Calu3 (cell line): ENCODE measurements around the gene AP3S2. TPM values are rescaled to one million over a fixed set of nuclear protein-coding genes. Genes with fewer than 3 reads are reported as not detected.
A peak's percentile ranks its signal among the peaks of the same experiment; 100 is the strongest.

ENCODE experiments used
- BruUV-seq: library from RNA; stranded (reverse); fragments of 400-500 nt; replicated peaks from 2 replicates; lab custom pipeline; 2021; lab: Mats Ljungman, UMichigan
- CTCF ChIA-PET: fragments of 300-600 bp; sonication (Branson Sonifier 250); formaldehyde crosslinking; loops from one replicate; lab custom pipeline; 2022; ENCODE audit warnings: antibody characterized with exemption; lab: Charles Lee
- DNase-seq: peaks from one replicate; pipeline ENCODE4 v3.0.0; 2022
- H3K27ac Mint-ChIP-seq: one replicate; pipeline ENCODE4 v1.8.0; 2022; ENCODE audit warnings: mixed read lengths; ENCODE audit not compliant: unreplicated experiment
- H3K27me3 Mint-ChIP-seq: one replicate; pipeline ENCODE4 v1.8.0; 2022; ENCODE audit warnings: mixed read lengths; ENCODE audit not compliant: unreplicated experiment
- H3K36me3 Mint-ChIP-seq: one replicate; pipeline ENCODE4 v1.8.0; 2022; ENCODE audit warnings: mild to moderate bottlenecking, moderate library complexity, mixed read lengths; ENCODE audit not compliant: insufficient read depth, unreplicated experiment
- H3K4me1 Mint-ChIP-seq: one replicate; pipeline ENCODE4 v1.8.0; 2022; ENCODE audit warnings: mild to moderate bottlenecking, low read depth, mixed read lengths; ENCODE audit not compliant: unreplicated experiment
- H3K4me3 Mint-ChIP-seq: one replicate; pipeline ENCODE4 v1.8.0; 2022; ENCODE audit warnings: mild to moderate bottlenecking, low read depth, moderate library complexity, mixed read lengths; ENCODE audit not compliant: unreplicated experiment
- H3K9me3 Mint-ChIP-seq: one replicate; pipeline ENCODE4 v1.8.0; 2022; ENCODE audit warnings: low read depth, mixed read lengths; ENCODE audit not compliant: unreplicated experiment
- intact Hi-C: fragments of 100-400 bp; cut with micrococcal nuclease; formaldehyde crosslinking; loops from one replicate; pipeline ENCODE4 v1.10.0; 2022; ENCODE audit not compliant: unreplicated experiment
- total RNA-seq: library from RNA; stranded (reverse); gene quantifications from 2 replicates; pipeline ENCODE4 v1.2.3, GENCODE V29; 2022
- TF ChIP-seq, protein P1 (sequence below): fragments of 200-600 bp; IDR thresholded peaks from one replicate; pipeline ENCODE4 v1.8.0; 2022; ENCODE audit warnings: antibody characterized with exemption; ENCODE audit not compliant: unreplicated experiment

Gene AP3S2
- total RNA-seq, 1 experiment from 2014 or later, result 46.2 TPM

- intact Hi-C loops, result no loop called here
- TF ChIP-seq, protein P1, sequence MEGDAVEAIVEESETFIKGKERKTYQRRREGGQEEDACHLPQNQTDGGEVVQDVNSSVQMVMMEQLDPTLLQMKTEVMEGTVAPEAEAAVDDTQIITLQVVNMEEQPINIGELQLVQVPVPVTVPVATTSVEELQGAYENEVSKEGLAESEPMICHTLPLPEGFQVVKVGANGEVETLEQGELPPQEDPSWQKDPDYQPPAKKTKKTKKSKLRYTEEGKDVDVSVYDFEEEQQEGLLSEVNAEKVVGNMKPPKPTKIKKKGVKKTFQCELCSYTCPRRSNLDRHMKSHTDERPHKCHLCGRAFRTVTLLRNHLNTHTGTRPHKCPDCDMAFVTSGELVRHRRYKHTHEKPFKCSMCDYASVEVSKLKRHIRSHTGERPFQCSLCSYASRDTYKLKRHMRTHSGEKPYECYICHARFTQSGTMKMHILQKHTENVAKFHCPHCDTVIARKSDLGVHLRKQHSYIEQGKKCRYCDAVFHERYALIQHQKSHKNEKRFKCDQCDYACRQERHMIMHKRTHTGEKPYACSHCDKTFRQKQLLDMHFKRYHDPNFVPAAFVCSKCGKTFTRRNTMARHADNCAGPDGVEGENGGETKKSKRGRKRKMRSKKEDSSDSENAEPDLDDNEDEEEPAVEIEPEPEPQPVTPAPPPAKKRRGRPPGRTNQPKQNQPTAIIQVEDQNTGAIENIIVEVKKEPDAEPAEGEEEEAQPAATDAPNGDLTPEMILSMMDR, result no peak
- no peak for DNase-seq
- H3K9me3 Mint-ChIP-seq, result no peaks in the 10 kb centered on the region
- peaks cover 19% of the 10 kb centered on the region for H3K36me3 Mint-ChIP-seq
- no TSS peak for BruUV-seq
- H3K27me3 Mint-ChIP-seq, result no peaks in the 10 kb centered on the region
- no peak overlapping the region for H3K4me3 Mint-ChIP-seq
- no peaks in the 10 kb centered on the region for H3K4me1 Mint-ChIP-seq
- CTCF ChIA-PET, result interaction anchor here (1.5 to 4.6 kb wide), 2 partner anchors 116 to 137 kb away, joined by 3 to 166 read pairs; no protein-coding TSS in a partner anchor
- no peak overlapping the region for H3K27ac Mint-ChIP-seq
Measured at GRCh38 chr15:89877083-89877425, 16.7 kb downstream of the AP3S2 start.

GRCh38 chr15:89876396-89877082 lies 17.3 kb downstream of the AP3S2 start:
- no peaks in the 10 kb centered on the region for H3K4me1 Mint-ChIP-seq
- no TSS peak for BruUV-seq
- TF ChIP-seq, protein P1, result no peak
- CTCF ChIA-PET, result interaction anchor here (1.5 to 4.6 kb wide), 2 partner anchors 115 to 136 kb away, joined by 3 to 166 read pairs; no protein-coding TSS in a partner anchor
- H3K27me3 Mint-ChIP-seq, result no peaks in the 10 kb centered on the region
- intact Hi-C loops, result no loop called here
- DNase-seq, result no peak
- no peaks in the 10 kb centered on the region for H3K9me3 Mint-ChIP-seq
- no peak overlapping the region for H3K4me3 Mint-ChIP-seq
- H3K27ac Mint-ChIP-seq, result no peak overlapping the region
- peaks cover 19% of the 10 kb centered on the region for H3K36me3 Mint-ChIP-seq

DNA sequence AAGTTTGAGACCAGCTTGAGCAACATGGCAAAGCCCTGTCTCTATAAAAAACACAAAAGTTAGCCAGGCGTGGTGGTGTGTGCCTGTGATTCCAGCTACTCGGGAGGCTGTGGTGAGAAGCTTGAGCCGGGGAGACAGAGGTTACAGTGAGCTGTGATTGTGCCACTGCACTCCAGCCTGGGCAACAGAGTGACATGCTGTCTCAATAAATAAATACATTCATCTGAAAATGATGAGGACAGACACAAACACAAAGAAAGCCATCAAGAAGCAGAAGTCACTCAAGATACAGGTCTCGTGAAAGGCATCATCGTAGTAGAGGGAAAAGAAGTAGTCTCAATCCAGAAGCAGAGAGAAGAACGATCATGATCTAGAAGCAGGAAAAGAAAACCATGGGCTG lies 18.1 kb downstream of the AP3S2 start:
- intact Hi-C loops, result loop anchor here (1.0 kb wide), 2 partner anchors 115 to 135 kb away; no protein-coding TSS in a partner anchor
- H3K27me3 Mint-ChIP-seq, result no peaks in the 10 kb centered on the region
- H3K4me1 Mint-ChIP-seq, result no peaks in the 10 kb centered on the region
- no peaks in the 10 kb centered on the region for H3K9me3 Mint-ChIP-seq
- no TSS peak for BruUV-seq
- peaks cover 19% of the 10 kb centered on the region for H3K36me3 Mint-ChIP-seq
- H3K27ac Mint-ChIP-seq, result no peak overlapping the region
- no peak for DNase-seq
- CTCF ChIA-PET, result interaction anchor here (2.0 to 4.6 kb wide), 2 partner anchors 30 to 115 kb away, joined by 9 to 166 read pairs; no protein-coding TSS in a partner anchor
- TF ChIP-seq, protein P1, result no peak
- no peak overlapping the region for H3K4me3 Mint-ChIP-seq

DNA sequence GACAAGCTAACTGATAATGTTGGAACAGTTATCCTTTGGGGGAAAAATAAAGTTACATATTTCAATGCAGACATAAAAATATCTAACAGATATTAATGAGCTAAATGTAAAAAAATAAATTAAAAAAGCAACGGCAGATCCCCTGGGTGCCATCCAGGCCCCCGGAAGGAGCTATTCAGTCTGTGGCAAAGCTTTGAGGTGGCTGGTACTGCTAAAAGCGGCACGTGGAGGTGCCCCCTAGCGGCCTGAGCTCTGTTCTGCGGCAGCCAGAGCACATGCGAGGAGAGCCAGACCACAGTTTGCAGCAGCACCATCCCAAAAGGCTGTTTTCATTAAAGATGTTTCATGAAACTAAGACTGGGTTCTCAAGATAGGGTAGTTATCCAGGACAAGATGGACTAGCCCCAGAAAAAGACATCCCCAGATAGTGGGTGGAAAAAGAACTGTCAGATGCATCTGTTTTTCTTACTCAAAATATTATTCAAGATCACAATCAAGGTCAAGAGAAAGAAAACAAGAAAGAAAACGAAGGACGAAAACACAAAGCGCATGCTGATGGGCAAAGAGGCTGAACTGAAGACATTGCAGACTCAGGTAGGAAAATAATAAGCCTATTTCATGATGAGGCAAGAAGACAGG lies 18.7 kb downstream of the AP3S2 start:
- H3K9me3 Mint-ChIP-seq, result no peaks in the 10 kb centered on the region
- H3K27ac Mint-ChIP-seq, result no peak overlapping the region
- intact Hi-C loops, result loop anchor here (1.0 kb wide), 2 partner anchors 115 to 135 kb away; no protein-coding TSS in a partner anchor
- TF ChIP-seq, protein P1, result peak; percentile 88
- H3K27me3 Mint-ChIP-seq, result no peaks in the 10 kb centered on the region
- no TSS peak for BruUV-seq
- peaks cover 20% of the 10 kb centered on the region for H3K36me3 Mint-ChIP-seq
- peak; percentile 88 for DNase-seq
- CTCF ChIA-PET, result interaction anchor here (0.6 to 4.6 kb wide), 23 partner anchors 11 to 374 kb away, joined by 3 to 166 read pairs (median 4); partner anchors contain the start of genes AP3S2, MESP1 and TICRR
- no peak overlapping the region for H3K4me3 Mint-ChIP-seq
- no peaks in the 10 kb centered on the region for H3K4me1 Mint-ChIP-seq
